Fibroblast of upper back skin (primary cell): Measurements from ENCODE around the gene RAB2B.
"Not testable (repeated sequence)": the region's sequence is repeated elsewhere in the genome, so short reads cannot be mapped to it uniquely, and the experiment has no call there.

Source experiments
- DNase-seq: peaks from one replicate; pipeline ENCODE4 v3.0.0-alpha.2; 2013

RAB2B gene

GRCh38 chr14:21486640-21487087, 9.9 kb upstream of the RAB2B start:
- DNase-seq = peak; percentile 78

- DNase-seq = no peak
These were observed 235 bp downstream of the RAB2B start for GRCh38 chr14:21476523-21476924.

- no peak for DNase-seq
These were observed 814 bp downstream of the RAB2B start for GRCh38 chr14:21475767-21476522.

- DNase-seq = peak; percentile 96
These were observed 9.1 kb downstream of the RAB2B start for GRCh38 chr14:21467616-21468015.

- peak; percentile 100 for DNase-seq
These were observed 20.7 kb downstream of the RAB2B start, which contains the start of gene CHD8 for GRCh38 chr14:21455912-21456667. Gene CHD8, minus strand, starts transcription at chr14:21456123. Its CDS starts 24,480 bp downstream, at chr14:21431643.

- DNase-seq = no peak
These were observed 21.2 kb downstream of the RAB2B start for GRCh38 chr14:21455592-21455911.

GRCh38 chr14:21454843-21455544, 21.8 kb downstream of the RAB2B start:
- DNase-seq = no peak

- no peak for DNase-seq
These were observed 26.9 kb downstream of the RAB2B start for GRCh38 chr14:21449899-21450216.

GRCh38 chr14:21442657-21443056, 34.1 kb downstream of the RAB2B start:
- DNase-seq = not testable (repeated sequence)

GRCh38 chr14:21440859-21441258, 35.9 kb downstream of the RAB2B start:
- no peak for DNase-seq

- DNase-seq = peak; percentile 99
These were observed 39.5 kb downstream of the RAB2B start for GRCh38 chr14:21437063-21437901.

- DNase-seq = no peak
These were observed 40.1 kb downstream of the RAB2B start for GRCh38 chr14:21436567-21437062.

GRCh38 chr14:21431126-21431525, 45.6 kb downstream of the RAB2B start:
- DNase-seq = no peak

- no peak for DNase-seq
These were observed 47.8 kb downstream of the RAB2B start for GRCh38 chr14:21428930-21429329.

- no peak for DNase-seq
These were observed 50.1 kb downstream of the RAB2B start for GRCh38 chr14:21426692-21427091.

- no peak for DNase-seq
These were observed 57.2 kb downstream of the RAB2B start for GRCh38 chr14:21419528-21419927.

- no peak for DNase-seq
These were observed 61.4 kb downstream of the RAB2B start for GRCh38 chr14:21415329-21415728.

- no peak for DNase-seq
These were observed 62.6 kb downstream of the RAB2B start for GRCh38 chr14:21414137-21414631.
